ENCODE data around the gene TRPM4.

DNA sequence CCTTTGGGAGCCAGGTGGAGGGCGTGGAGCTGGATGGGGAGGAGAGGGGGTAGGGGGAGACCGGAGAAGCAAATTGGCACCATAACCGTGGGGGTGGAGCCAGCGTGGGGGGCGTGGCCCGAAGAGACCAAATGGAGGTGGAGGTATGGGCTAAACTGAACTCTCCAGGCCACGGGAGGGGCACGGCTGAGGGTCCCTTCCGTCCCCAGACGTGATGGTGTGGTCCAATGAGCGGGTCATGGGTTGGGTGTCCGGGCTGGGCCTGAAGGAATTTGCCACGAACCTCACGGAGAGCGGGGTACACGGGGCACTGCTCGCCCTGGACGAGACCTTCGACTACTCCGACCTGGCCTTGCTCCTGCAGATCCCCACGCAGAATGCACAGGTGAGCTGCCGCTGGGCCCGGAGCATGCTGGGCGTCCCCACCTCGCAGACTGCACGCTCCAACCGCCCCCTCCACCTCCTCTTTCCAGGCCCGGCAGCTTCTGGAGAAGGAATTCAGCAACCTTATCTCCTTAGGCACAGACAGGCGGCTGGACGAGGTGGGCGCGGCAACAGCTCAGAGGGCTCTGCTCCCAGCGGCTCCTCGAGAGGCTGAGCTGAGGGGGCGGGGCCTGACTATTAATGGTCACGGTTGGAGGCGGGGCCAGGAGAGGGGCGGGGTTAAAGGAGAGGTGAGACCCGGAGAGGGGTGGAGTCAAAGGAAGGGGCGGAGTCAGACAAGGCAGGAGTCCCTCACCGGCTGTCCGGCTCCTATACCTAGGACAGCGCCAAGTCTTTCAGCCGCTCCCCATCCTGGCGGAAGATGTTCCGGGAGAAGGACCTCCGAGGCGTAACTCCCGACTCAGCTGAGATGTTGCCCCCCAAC, 8.6 kb upstream of the TRPM4 start:
- TF ChIP-seq EZH2 (IDR thresholded peaks at IDR 0.05; ENCODE audit: low read depth, unreplicated experiment) = no peak
- no peak for TF ChIP-seq CREB1 (CRISPR knock-in tag; IDR thresholded peaks at IDR 0.05; ENCODE audit: low read depth)
